DND-41 (cell line): ENCODE data around the gene SHOC1.

Experiments used
- EZH2 ChIP-seq: IDR thresholded peaks from 3 replicates; pipeline ENCODE4 v1.6.1; 2012; ENCODE audit warnings: borderline replicate concordance, low read depth, mild to moderate bottlenecking, moderate library complexity, low read length, inconsistent platforms; ENCODE audit not compliant: severe bottlenecking
- TF ChIP-seq, protein P1 (sequence below): IDR thresholded peaks from 2 replicates; pipeline ENCODE4 v1.5.1; 2012; ENCODE audit warnings: borderline replicate concordance, low read length, moderate library complexity, mild to moderate bottlenecking; ENCODE audit not compliant: poor library complexity, severe bottlenecking; ENCODE audit errors: extremely low read depth

DNA sequence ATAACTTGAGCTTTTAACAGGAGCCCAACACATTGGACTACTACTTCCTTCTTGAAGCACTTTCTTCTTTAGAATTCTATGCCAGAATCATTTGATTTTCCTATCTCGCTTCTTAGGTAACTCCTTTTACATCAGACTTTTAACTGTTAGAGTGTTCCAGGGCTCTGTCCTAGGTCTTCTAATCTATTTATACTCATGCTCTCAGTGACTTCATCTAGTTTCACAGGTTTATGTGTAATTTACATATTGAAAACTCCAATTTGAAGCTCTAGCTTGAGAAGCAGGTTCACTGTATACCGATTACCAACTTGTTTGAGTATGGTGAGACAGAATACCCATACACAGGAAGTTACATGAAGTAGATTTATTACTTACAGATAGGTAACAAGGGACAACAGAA is 11.3 kb downstream of the SHOC1 start:
- TF ChIP-seq, protein P1, sequence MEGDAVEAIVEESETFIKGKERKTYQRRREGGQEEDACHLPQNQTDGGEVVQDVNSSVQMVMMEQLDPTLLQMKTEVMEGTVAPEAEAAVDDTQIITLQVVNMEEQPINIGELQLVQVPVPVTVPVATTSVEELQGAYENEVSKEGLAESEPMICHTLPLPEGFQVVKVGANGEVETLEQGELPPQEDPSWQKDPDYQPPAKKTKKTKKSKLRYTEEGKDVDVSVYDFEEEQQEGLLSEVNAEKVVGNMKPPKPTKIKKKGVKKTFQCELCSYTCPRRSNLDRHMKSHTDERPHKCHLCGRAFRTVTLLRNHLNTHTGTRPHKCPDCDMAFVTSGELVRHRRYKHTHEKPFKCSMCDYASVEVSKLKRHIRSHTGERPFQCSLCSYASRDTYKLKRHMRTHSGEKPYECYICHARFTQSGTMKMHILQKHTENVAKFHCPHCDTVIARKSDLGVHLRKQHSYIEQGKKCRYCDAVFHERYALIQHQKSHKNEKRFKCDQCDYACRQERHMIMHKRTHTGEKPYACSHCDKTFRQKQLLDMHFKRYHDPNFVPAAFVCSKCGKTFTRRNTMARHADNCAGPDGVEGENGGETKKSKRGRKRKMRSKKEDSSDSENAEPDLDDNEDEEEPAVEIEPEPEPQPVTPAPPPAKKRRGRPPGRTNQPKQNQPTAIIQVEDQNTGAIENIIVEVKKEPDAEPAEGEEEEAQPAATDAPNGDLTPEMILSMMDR, result no peak
- no peak for TF ChIP-seq EZH2
